Vagina (tissue), 2 donors: ENCODE measurements around the gene MEIS3.

Source experiments
- POLR2AphosphoS5 ChIP-seq, 2 donors: sonication (generic); formaldehyde crosslinking; IDR thresholded peaks; one replicate each; pipeline ENCODE4 v1.9.0; 2017; ENCODE audit warnings: antibody characterized with exemption in 2 of 2, mild to moderate bottlenecking in 2 of 2, low read depth in 1 of 2; ENCODE audit not compliant: insufficient read depth in 1 of 2
- TF ChIP-seq, protein P1 (sequence below), 3 experiments: fragments of 450-650 bp in 2 of 3; fragments of 200-600 bp in 1 of 3; sonication (generic) in 1 of 3; IDR thresholded peaks; one replicate each; pipeline ENCODE4 v1.5.1; 2017 to 2019; ENCODE audit warnings: antibody characterized with exemption in 3 of 3, mild to moderate bottlenecking in 2 of 3, moderate library complexity in 2 of 3

DNA sequence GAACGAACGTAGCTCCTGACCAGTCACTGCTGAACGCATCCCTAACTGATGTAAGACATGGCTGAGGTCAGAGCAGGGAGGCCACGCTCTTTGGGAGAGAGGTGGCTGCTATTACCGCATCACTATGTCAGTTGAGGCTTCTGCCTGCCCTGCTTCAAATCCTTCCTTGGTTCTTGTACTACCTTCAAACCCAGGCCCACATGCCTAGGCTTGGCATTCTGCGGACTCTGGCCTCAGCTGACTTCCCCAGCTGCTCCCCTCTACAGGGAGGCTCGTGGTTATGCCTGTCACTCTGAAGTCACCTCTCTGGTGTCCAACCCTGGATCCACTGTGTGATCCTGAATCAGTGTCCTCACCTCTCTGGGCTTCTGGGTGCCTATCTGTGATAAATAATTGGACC is 14.8 kb upstream of the MEIS3 start:
- TF ChIP-seq, protein P1, sequence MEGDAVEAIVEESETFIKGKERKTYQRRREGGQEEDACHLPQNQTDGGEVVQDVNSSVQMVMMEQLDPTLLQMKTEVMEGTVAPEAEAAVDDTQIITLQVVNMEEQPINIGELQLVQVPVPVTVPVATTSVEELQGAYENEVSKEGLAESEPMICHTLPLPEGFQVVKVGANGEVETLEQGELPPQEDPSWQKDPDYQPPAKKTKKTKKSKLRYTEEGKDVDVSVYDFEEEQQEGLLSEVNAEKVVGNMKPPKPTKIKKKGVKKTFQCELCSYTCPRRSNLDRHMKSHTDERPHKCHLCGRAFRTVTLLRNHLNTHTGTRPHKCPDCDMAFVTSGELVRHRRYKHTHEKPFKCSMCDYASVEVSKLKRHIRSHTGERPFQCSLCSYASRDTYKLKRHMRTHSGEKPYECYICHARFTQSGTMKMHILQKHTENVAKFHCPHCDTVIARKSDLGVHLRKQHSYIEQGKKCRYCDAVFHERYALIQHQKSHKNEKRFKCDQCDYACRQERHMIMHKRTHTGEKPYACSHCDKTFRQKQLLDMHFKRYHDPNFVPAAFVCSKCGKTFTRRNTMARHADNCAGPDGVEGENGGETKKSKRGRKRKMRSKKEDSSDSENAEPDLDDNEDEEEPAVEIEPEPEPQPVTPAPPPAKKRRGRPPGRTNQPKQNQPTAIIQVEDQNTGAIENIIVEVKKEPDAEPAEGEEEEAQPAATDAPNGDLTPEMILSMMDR (IDR thresholded peaks at IDR 0.05) = no peak
- TF ChIP-seq POLR2AphosphoS5 (IDR thresholded peaks at IDR 0.05; ENCODE audit: insufficient read depth in 1 of 2, low read depth in 1 of 2) = no peak
